ENCODE results near the gene SRP54. TPM values are rescaled to one million over a fixed set of nuclear protein-coding genes. Genes with fewer than 3 reads are reported as not detected.
A peak's percentile ranks its signal among the peaks of the same experiment; 100 is the strongest.

The SRP54 gene
- total RNA-seq, 1 donor from 2014 or later, result 47.5 TPM

DNA sequence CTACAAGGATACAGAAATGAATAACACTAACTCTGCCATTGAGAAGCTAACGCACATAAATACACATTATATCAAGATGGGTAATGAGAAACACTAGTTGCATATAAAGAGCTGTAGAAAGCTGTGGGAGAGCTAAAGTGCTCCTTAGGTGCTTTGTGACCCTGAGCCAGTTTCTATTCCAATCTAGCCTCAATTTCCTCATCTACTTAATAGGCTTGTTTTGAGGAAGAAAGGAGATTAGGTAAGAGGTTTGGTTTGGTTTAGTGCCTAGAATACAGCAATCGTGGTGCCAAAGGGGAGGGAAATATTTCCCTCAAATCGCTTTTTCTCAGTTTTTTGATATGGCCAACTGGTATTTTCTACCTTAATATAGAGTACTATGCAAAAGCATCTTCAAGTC is 994 bp downstream of the SRP54 start:
- H3K4me1 ChIP-seq, result peaks cover 44% of the 10 kb centered on the region
- peak overlapping the region; percentile 97 for H3K27ac ChIP-seq
- no peaks in the 10 kb centered on the region for H3K27me3 ChIP-seq
- DNase-seq, result no peak
- H3K9me3 ChIP-seq, result no peaks in the 10 kb centered on the region
- H3K36me3 ChIP-seq, result peaks cover 4% of the 10 kb centered on the region
- TF ChIP-seq CTCF (IDR thresholded peaks at IDR 0.05), result no peak
- H3K4me3 ChIP-seq, result peak overlapping the region; percentile 73
- no peak for ATAC-seq
- intact Hi-C loops (cut with DNase I), result no loop called here

- Histone ChIP-seq H3K4me3 (no peak overlapping the region), H3K9me3 (no peaks in the 10 kb centered on the region), H3K4me1 (peaks cover 47% of the 10 kb centered on the region), H3K36me3 (peaks cover 4% of the 10 kb centered on the region), H3K27me3 (no peaks in the 10 kb centered on the region), H3K27ac (no peak overlapping the region)
- ATAC-seq, result no peak
- intact Hi-C loops (cut with DNase I), result no loop called here
- DNase-seq, result no peak
- TF ChIP-seq CTCF (IDR thresholded peaks at IDR 0.05), result no peak
Observed at GRCh38 chr14:34985740-34986139, 2.9 kb downstream of the SRP54 start.

DNA sequence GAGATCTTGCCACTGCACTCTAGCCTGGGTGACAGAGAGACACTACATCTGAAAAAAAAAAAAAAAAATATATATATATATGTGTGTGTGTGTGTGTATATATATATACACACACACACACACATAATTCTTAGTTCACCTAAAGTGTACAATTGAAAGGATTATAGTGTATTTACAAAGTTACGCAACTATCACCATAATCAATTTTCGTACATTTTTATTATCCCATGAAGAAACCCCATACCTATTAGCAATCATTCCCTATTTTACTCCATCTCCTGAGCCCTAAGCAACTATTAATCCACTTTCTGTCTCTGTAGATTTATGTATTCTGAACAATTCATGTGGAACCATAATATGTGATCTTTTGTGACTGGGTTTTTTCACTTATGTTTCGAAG is 4.4 kb downstream of the SRP54 start:
- Histone ChIP-seq H3K27ac (no peak overlapping the region), H3K27me3 (no peaks in the 10 kb centered on the region), H3K4me3 (no peak overlapping the region), H3K9me3 (no peaks in the 10 kb centered on the region), H3K36me3 (peaks cover 4% of the 10 kb centered on the region), H3K4me1 (peaks cover 46% of the 10 kb centered on the region)
- TF ChIP-seq CTCF (IDR thresholded peaks at IDR 0.05), result no peak
- DNase-seq (no peak), ATAC-seq (no peak)
- intact Hi-C loops (cut with DNase I), result no loop called here

- intact Hi-C loops (cut with DNase I), result no loop called here
- peaks cover 4% of the 10 kb centered on the region for H3K36me3 ChIP-seq
- H3K4me1 ChIP-seq, result peaks cover 39% of the 10 kb centered on the region
- no peaks in the 10 kb centered on the region for H3K9me3 ChIP-seq
- no peak overlapping the region for H3K4me3 ChIP-seq
- DNase-seq, result no peak
- no peak for TF ChIP-seq CTCF (IDR thresholded peaks at IDR 0.05)
- H3K27me3 ChIP-seq, result no peaks in the 10 kb centered on the region
- H3K27ac ChIP-seq, result no peak overlapping the region
- ATAC-seq, result no peak
Observed at GRCh38 chr14:34989762-34990161, 7.0 kb downstream of the SRP54 start.

DNA sequence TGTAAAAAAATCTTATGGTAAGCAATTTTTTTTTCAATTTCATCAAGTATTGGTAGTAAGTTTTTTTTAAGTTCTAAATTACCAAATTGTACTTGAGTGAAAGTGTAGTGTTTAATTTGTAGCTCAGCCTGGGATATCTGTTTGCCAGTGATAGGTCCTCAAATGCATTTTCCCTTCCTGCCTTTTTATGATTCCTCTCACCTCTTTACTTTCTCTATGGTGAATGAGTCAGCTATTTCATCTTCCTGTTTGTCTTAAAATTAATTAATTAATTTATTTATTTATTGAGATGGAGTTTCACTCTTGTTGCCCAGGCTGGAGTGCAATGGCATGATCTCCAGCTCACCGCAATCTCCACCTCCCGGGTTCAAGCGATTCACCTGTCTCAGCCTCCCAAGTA is 10.6 kb downstream of the SRP54 start:
- intact Hi-C loops (cut with DNase I), result no loop called here
- Histone ChIP-seq H3K27ac (no peak overlapping the region), H3K4me1 (peaks cover 23% of the 10 kb centered on the region), H3K4me3 (no peak overlapping the region), H3K27me3 (no peaks in the 10 kb centered on the region), H3K9me3 (no peaks in the 10 kb centered on the region), H3K36me3 (peaks cover 20% of the 10 kb centered on the region)
- ATAC-seq (no peak), DNase-seq (no peak)
- no peak for TF ChIP-seq CTCF (IDR thresholded peaks at IDR 0.05)

GRCh38 chr14:34994668-34995067 is 11.9 kb downstream of the SRP54 start:
- no peaks in the 10 kb centered on the region for H3K27me3 ChIP-seq
- ATAC-seq, result no peak
- peaks cover 20% of the 10 kb centered on the region for H3K4me1 ChIP-seq
- no peaks in the 10 kb centered on the region for H3K9me3 ChIP-seq
- TF ChIP-seq CTCF (IDR thresholded peaks at IDR 0.05), result no peak
- H3K36me3 ChIP-seq, result peaks cover 28% of the 10 kb centered on the region
- no peak overlapping the region for H3K4me3 ChIP-seq
- H3K27ac ChIP-seq, result no peak overlapping the region
- intact Hi-C loops (cut with DNase I), result no loop called here
- no peak for DNase-seq
